MM.1S (cell line): ENCODE results near the gene SLCO2B1.

Source experiments
- DNase-seq: peaks from one replicate; pipeline ENCODE4 v3.0.0-alpha.2; 2015
- H2AFZ ChIP-seq: fragments of 300-600 bp; sonication (generic); 2 replicates; pipeline ENCODE4 v1.6.0; 2016; ENCODE audit warnings: antibody characterized with exemption, low read length
- H3F3A ChIP-seq: fragments of 300-600 bp; sonication (generic); 2 replicates; pipeline ENCODE4 v1.6.1; 2016; ENCODE audit warnings: mild to moderate bottlenecking, antibody characterized with exemption, low read length, moderate library complexity, mixed read lengths; ENCODE audit not compliant: insufficient read depth
- H3K27ac ChIP-seq: fragments of 300-600 bp; sonication (generic); 2 replicates; pipeline ENCODE4 v1.5.1; 2016; ENCODE audit warnings: mild to moderate bottlenecking, low read length
- H3K27me3 ChIP-seq: fragments of 300-600 bp; sonication (generic); replicated peaks from 2 replicates; pipeline ENCODE4 v1.6.0; 2016; ENCODE audit warnings: low read length; ENCODE audit not compliant: insufficient read depth
- H3K36me3 ChIP-seq: fragments of 300-600 bp; sonication (generic); replicated peaks from 2 replicates; pipeline ENCODE4 v1.6.1; 2016; ENCODE audit warnings: mild to moderate bottlenecking, low read length, mixed read lengths; ENCODE audit not compliant: insufficient read depth
- H3K4me1 ChIP-seq: fragments of 300-600 bp; sonication (generic); 2 replicates; pipeline ENCODE4 v1.6.1; 2016; ENCODE audit warnings: low read length, mixed read lengths
- H3K4me2 ChIP-seq: fragments of 300-600 bp; sonication (generic); 2 replicates; pipeline ENCODE4 v1.6.0; 2016; ENCODE audit warnings: low read depth, low read length
- H3K4me3 ChIP-seq: fragments of 300-600 bp; sonication (generic); 2 replicates; pipeline ENCODE4 v1.5.1; 2016; ENCODE audit warnings: low read length, mixed read lengths
- H3K79me2 ChIP-seq: fragments of 300-600 bp; sonication (generic); 2 replicates; pipeline ENCODE4 v1.6.1; 2016; ENCODE audit warnings: mixed run types, low read length, mixed read lengths
- H3K9ac ChIP-seq: fragments of 300-600 bp; sonication (generic); 2 replicates; pipeline ENCODE4 v1.6.1; 2016; ENCODE audit warnings: low read length, mixed read lengths
- H3K9me2 ChIP-seq: fragments of 300-600 bp; sonication (generic); replicated peaks from 2 replicates; pipeline ENCODE4 v1.6.1; 2016; ENCODE audit warnings: mild to moderate bottlenecking, low read length, mixed read lengths; ENCODE audit not compliant: insufficient read depth
- H3K9me3 ChIP-seq: fragments of 300-600 bp; sonication (generic); replicated peaks from 2 replicates; pipeline ENCODE4 v1.6.1; 2016; ENCODE audit warnings: mild to moderate bottlenecking, low read length, mixed read lengths; ENCODE audit not compliant: insufficient read depth
- H4K20me1 ChIP-seq: fragments of 300-600 bp; sonication (generic); 2 replicates; pipeline ENCODE4 v1.6.1; 2016; ENCODE audit warnings: mild to moderate bottlenecking, low read length, moderate library complexity, mixed read lengths; ENCODE audit not compliant: insufficient read depth
- CTCF ChIP-seq: fragments of 300-600 bp; sonication (generic); IDR thresholded peaks from 2 replicates; pipeline ENCODE4 v1.5.1; 2016; ENCODE audit warnings: antibody characterized with exemption, low read length, mixed read lengths
- EZH2 ChIP-seq: fragments of 300-600 bp; sonication (generic); optimal IDR thresholded peaks from 2 replicates; pipeline ENCODE3; 2017; ENCODE audit warnings: low read depth, mild to moderate bottlenecking, antibody characterized with exemption, low read length, mixed read lengths
- EZH2phosphoT487 ChIP-seq: fragments of 300-600 bp; sonication (generic); IDR thresholded peaks from 2 replicates; pipeline ENCODE4 v1.6.1; 2018; ENCODE audit warnings: antibody characterized with exemption, low read length

Gene SLCO2B1

GRCh38 chr11:75165721-75166120 lies 14.8 kb downstream of the SLCO2B1 start:
- no peaks in the 10 kb centered on the region for H3F3A ChIP-seq
- H3K4me1 ChIP-seq, result no peaks in the 10 kb centered on the region
- no peaks in the 10 kb centered on the region for H3K9me2 ChIP-seq
- H3K36me3 ChIP-seq, result no peaks in the 10 kb centered on the region
- no peak overlapping the region for H3K9ac ChIP-seq
- H2AFZ ChIP-seq, result no peak overlapping the region
- H3K27me3 ChIP-seq, result no peaks in the 10 kb centered on the region
- no peaks in the 10 kb centered on the region for H4K20me1 ChIP-seq
- no peak overlapping the region for H3K4me2 ChIP-seq
- H3K79me2 ChIP-seq, result no peaks in the 10 kb centered on the region
- H3K4me3 ChIP-seq, result no peak overlapping the region
- TF ChIP-seq CTCF (no peak), EZH2phosphoT487 (no peak), EZH2 (no peak)
- no peak for DNase-seq
- no peaks in the 10 kb centered on the region for H3K9me3 ChIP-seq
- no peak overlapping the region for H3K27ac ChIP-seq

GRCh38 chr11:75166791-75167190 lies 15.9 kb downstream of the SLCO2B1 start:
- Histone ChIP-seq H3K4me1 (no peaks in the 10 kb centered on the region), H3K36me3 (no peaks in the 10 kb centered on the region), H3K27ac (no peak overlapping the region), H3K4me2 (no peak overlapping the region), H3K9ac (no peak overlapping the region), H3F3A (no peaks in the 10 kb centered on the region), H3K4me3 (no peak overlapping the region), H2AFZ (no peak overlapping the region), H3K27me3 (no peaks in the 10 kb centered on the region), H3K79me2 (no peaks in the 10 kb centered on the region), H4K20me1 (no peaks in the 10 kb centered on the region), H3K9me3 (no peaks in the 10 kb centered on the region), H3K9me2 (no peaks in the 10 kb centered on the region)
- DNase-seq, result no peak
- no peak for TF ChIP-seq EZH2
- TF ChIP-seq EZH2phosphoT487, result no peak
- TF ChIP-seq CTCF, result no peak

GRCh38 chr11:75167617-75168016 lies 16.7 kb downstream of the SLCO2B1 start:
- no peaks in the 10 kb centered on the region for H3K4me1 ChIP-seq
- no peak overlapping the region for H3K9ac ChIP-seq
- H3K4me2 ChIP-seq, result no peak overlapping the region
- H3K27ac ChIP-seq, result no peak overlapping the region
- no peaks in the 10 kb centered on the region for H3K36me3 ChIP-seq
- H3K9me3 ChIP-seq, result no peaks in the 10 kb centered on the region
- no peaks in the 10 kb centered on the region for H4K20me1 ChIP-seq
- H2AFZ ChIP-seq, result no peak overlapping the region
- DNase-seq, result no peak
- no peak overlapping the region for H3K4me3 ChIP-seq
- H3K27me3 ChIP-seq, result no peaks in the 10 kb centered on the region
- no peaks in the 10 kb centered on the region for H3F3A ChIP-seq
- no peaks in the 10 kb centered on the region for H3K9me2 ChIP-seq
- TF ChIP-seq CTCF (no peak), EZH2 (no peak), EZH2phosphoT487 (no peak)
- no peaks in the 10 kb centered on the region for H3K79me2 ChIP-seq
